HepG2 (cell line): ENCODE measurements around the gene C2orf49. TPM values are rescaled to one million over a fixed set of nuclear protein-coding genes. Genes with fewer than 3 reads are reported as not detected.

ENCODE experiments used
- ATAC-seq: fragments of 200-7000 bp; cut with Tn5 transposase; 3 replicates; pipeline ENCODE4 v1.9.1; 2020; ENCODE audit warnings: mild to moderate bottlenecking, moderate library complexity
- BruUV-seq: library from RNA; stranded (reverse); fragments of 400-500 nt; replicated peaks from 2 replicates; lab custom pipeline; 2021; lab: Mats Ljungman, UMichigan
- CTCF ChIA-PET: fragments of 300-600 bp; formaldehyde crosslinking; extraction: SDS; loops from one replicate; lab custom pipeline; 2021; ENCODE audit warnings: low total read pairs, inconsistent platforms, low intra/inter-chr PET ratio; lab: Yijun Ruan, JAX
- POLR2A ChIA-PET: fragments of 350-600 bp; sonication (Branson Sonifier 250); formaldehyde crosslinking; loops from one replicate; lab custom pipeline; 2020; ENCODE audit warnings: antibody characterized with exemption, inconsistent platforms; lab: Yijun Ruan, JAX
- DNase-seq: peaks from one replicate; pipeline ENCODE4 v3.0.0-alpha.2; 2015; ENCODE audit warnings: low spot score
- FAIRE-seq: peaks from 3 replicates; lab custom pipeline; 2011; peaks lifted over from hg19 to GRCh38; lab: Jason Lieb, UNC
- H2AFZ ChIP-seq: one replicate; pipeline ENCODE4 v1.6.1; 2011; ENCODE audit warnings: low read length, inconsistent platforms
- H3K27ac ChIP-seq: fragments of 300-600 bp; 3 replicates; pipeline ENCODE4 v1.8.0; 2011; ENCODE audit warnings: mixed run types, mild to moderate bottlenecking, mixed read lengths, low read length, inconsistent platforms; ENCODE audit not compliant: insufficient read depth; ENCODE audit errors: extremely low read length
- H3K27me3 ChIP-seq, 2 experiments: fragments of 200-600 bp in 1 of 2; 2 replicates in 1 of 2; 3 replicates in 1 of 2; pipeline versions ENCODE4 v1.6.0 to v1.8.0; 2011; ENCODE audit warnings: low read length in 2 of 2, mild to moderate bottlenecking in 2 of 2, moderate library complexity in 2 of 2, inconsistent platforms in 1 of 2; ENCODE audit not compliant: insufficient read depth in 2 of 2, control insufficient read depth in 1 of 2
- H3K36me3 ChIP-seq, 2 experiments: fragments of 200-600 bp in 1 of 2; replicated peaks in 1 of 2; 2 replicates in 1 of 2; 3 replicates in 1 of 2; pipeline versions ENCODE4 v1.5.1 to v1.8.0; 2011; ENCODE audit warnings: low read length in 2 of 2, inconsistent platforms in 1 of 2; ENCODE audit not compliant: insufficient read depth in 2 of 2, control insufficient read depth in 1 of 2
- H3K4me1 ChIP-seq: 2 replicates; pipeline ENCODE4 v1.5.1; 2012; ENCODE audit warnings: low read length, inconsistent platforms; ENCODE audit not compliant: insufficient read depth
- H3K4me2 ChIP-seq: 2 replicates; pipeline ENCODE4 v1.6.0; 2011; ENCODE audit warnings: low read depth, low read length, inconsistent platforms
- H3K4me3 ChIP-seq, 3 experiments: fragments of 200-600 bp in 1 of 3; sonication (generic), shearing (Covaris generic) in 1 of 3; replicated peaks in 1 of 3; 2 replicates each; pipeline ENCODE4 v1.5.1; 2011 to 2016; ENCODE audit warnings: low read length in 3 of 3, inconsistent platforms in 2 of 3, low read depth in 2 of 3, mild to moderate bottlenecking in 2 of 3, control low read depth in 1 of 3, mixed read lengths in 1 of 3; ENCODE audit not compliant: insufficient read depth in 1 of 3
- H3K79me2 ChIP-seq: one replicate; pipeline ENCODE4 v1.6.1; 2011; ENCODE audit warnings: low read length, inconsistent platforms; ENCODE audit not compliant: insufficient read depth
- H3K9ac ChIP-seq: 2 replicates; pipeline ENCODE4 v1.6.0; 2011; ENCODE audit warnings: mild to moderate bottlenecking, low read depth, low read length, inconsistent platforms; ENCODE audit not compliant: insufficient read depth
- H3K9me3 ChIP-seq: 2 replicates; pipeline ENCODE4 v1.5.1; 2012; ENCODE audit warnings: mild to moderate bottlenecking, low read length
- H4K20me1 ChIP-seq: 2 replicates; pipeline ENCODE4 v1.6.0; 2011; ENCODE audit warnings: inconsistent platforms, mild to moderate bottlenecking, low read length, moderate library complexity; ENCODE audit not compliant: insufficient read depth
- UBTF ChIP-seq: sonication (generic); formaldehyde crosslinking; IDR thresholded peaks from 2 replicates; pipeline ENCODE4 v1.4.0; 2020; ENCODE audit warnings: mild to moderate bottlenecking, missing genetic modification reagents
- XRCC5 ChIP-seq: fragments of 200-400 bp; formaldehyde crosslinking; optimal IDR thresholded peaks from 2 replicates; pipeline ENCODE3; 2017; ENCODE audit warnings: mild to moderate bottlenecking, low read length
- ZNF124 ChIP-seq: sonication (generic); formaldehyde crosslinking; IDR thresholded peaks from 2 replicates; pipeline ENCODE4 v1.4.0; 2020; ENCODE audit warnings: missing genetic modification reagents
- ZNF251 ChIP-seq: sonication (generic); formaldehyde crosslinking; IDR thresholded peaks from 2 replicates; pipeline ENCODE4 v1.9.0; 2021; ENCODE audit warnings: mild to moderate bottlenecking, missing genetic modification reagents
- ZNF777 ChIP-seq: sonication (generic); formaldehyde crosslinking; IDR thresholded peaks from 2 replicates; pipeline ENCODE4 v1.4.0; 2020; ENCODE audit warnings: missing genetic modification reagents
- WGBS: methylation state at CpG from one replicate; pipeline ENCODE4 v1.1.6; 2017; ENCODE audit warnings: low lambda C conversion rate; 5-methylcytosine and 5-hydroxymethylcytosine counted together
- in situ Hi-C: cut with HindIII; loops from 2 replicates; pipeline ENCODE4 v1.10.0; 2017; ENCODE audit warnings: low pct_unique_long_range_greater_than_20kb; ENCODE audit not compliant: extremely low pct_ligation_motif_present
- intact Hi-C: fragments of 100-400 bp; cut with micrococcal nuclease; formaldehyde crosslinking; loops from one replicate; pipeline ENCODE4 v1.10.0; 2022; ENCODE audit not compliant: unreplicated experiment
- polyA plus RNA-seq, 8 experiments: library from polyadenylated mRNA; depleted of rRNA in 3 of 8; stranded (reverse) in 7 of 8; unstranded in 1 of 8; fragments of >200 nt; fragmentation: Illumina TruSeq in 4 of 8; extraction: Trizol in 4 of 8; gene quantifications; 2 replicates each; pipeline versions ENCODE4 v1.2.1 to v1.2.3, GENCODE V29; 2011 to 2016; ENCODE audit warnings: low read depth in 4 of 8, missing spikeins in 1 of 8, mixed read lengths in 1 of 8; ENCODE audit not compliant: insufficient read depth in 1 of 8
- total RNA-seq, 5 experiments: library from RNA; depleted of rRNA; stranded (reverse); fragments of >200 nt; fragmentation: Illumina TruSeq; extraction: Trizol; gene quantifications; 2 replicates each; pipeline ENCODE4 v1.2.3, GENCODE V29; 2016; ENCODE audit warnings: low read depth in 1 of 5
- TF ChIP-seq, protein P1 (sequence below): sonication (generic); formaldehyde crosslinking; IDR thresholded peaks from 2 replicates; pipeline ENCODE4 v1.8.1; 2022; ENCODE audit warnings: low read depth, mild to moderate bottlenecking, missing genetic modification reagents

Gene C2orf49
- total and polyA plus RNA-seq, 2 of the 13 experiments (the other 11 are each of a cell fraction or from before 2014, with no cell fraction given): 24.7 to 28.8 TPM

GRCh38 chr2:105397025-105397722 lies 59.8 kb downstream of the C2orf49 start:
- TF ChIP-seq XRCC5: peak; percentile 4
- TF ChIP-seq, protein P1, sequence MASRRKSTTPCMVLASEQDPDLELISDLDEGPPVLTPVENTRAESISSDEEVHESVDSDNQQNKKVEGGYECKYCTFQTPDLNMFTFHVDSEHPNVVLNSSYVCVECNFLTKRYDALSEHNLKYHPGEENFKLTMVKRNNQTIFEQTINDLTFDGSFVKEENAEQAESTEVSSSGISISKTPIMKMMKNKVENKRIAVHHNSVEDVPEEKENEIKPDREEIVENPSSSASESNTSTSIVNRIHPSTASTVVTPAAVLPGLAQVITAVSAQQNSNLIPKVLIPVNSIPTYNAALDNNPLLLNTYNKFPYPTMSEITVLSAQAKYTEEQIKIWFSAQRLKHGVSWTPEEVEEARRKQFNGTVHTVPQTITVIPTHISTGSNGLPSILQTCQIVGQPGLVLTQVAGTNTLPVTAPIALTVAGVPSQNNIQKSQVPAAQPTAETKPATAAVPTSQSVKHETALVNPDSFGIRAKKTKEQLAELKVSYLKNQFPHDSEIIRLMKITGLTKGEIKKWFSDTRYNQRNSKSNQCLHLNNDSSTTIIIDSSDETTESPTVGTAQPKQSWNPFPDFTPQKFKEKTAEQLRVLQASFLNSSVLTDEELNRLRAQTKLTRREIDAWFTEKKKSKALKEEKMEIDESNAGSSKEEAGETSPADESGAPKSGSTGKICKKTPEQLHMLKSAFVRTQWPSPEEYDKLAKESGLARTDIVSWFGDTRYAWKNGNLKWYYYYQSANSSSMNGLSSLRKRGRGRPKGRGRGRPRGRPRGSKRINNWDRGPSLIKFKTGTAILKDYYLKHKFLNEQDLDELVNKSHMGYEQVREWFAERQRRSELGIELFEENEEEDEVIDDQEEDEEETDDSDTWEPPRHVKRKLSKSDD (CRISPR knock-in tag): no peak
- no peak for FAIRE-seq
- intact Hi-C loops: no loop called here
- Histone ChIP-seq H3K4me1 (peaks cover 57% of the 10 kb centered on the region), H3K79me2 (peaks cover 25% of the 10 kb centered on the region), H3K27ac (peak overlapping the region; percentile 17), H4K20me1 (no peaks in the 10 kb centered on the region), H3K36me3 (peaks cover 0 to 3% of the 10 kb centered on the region in 2 experiments; a peak in 2 of 5 replicates), H3K4me2 (peak overlapping the region; percentile 78), H3K4me3 (peak overlapping the region in 2 of 3 experiments; percentile 2 to 30; a peak in 3 of 6 replicates), H3K27me3 (peaks cover 0 to 6% of the 10 kb centered on the region in 2 experiments; a peak in 2 of 5 replicates), H2AFZ (no peak overlapping the region), H3K9ac (peak overlapping the region; percentile 81), H3K9me3 (no peaks in the 10 kb centered on the region)
- DNase-seq: no peak
- no peak for ATAC-seq
- in situ Hi-C loops: no loop called here
- BruUV-seq: no TSS peak
- POLR2A ChIA-PET: interaction anchor here (0.9 to 1.2 kb wide), 2 partner anchors 11 to 13 kb away, joined by 3 to 4 read pairs; no protein-coding TSS in a partner anchor
- CTCF ChIA-PET: no interaction called here
- WGBS: 76% methylated on average over 13 of the region's 13 CpGs

- TSS peak; percentile 68 for BruUV-seq
- CTCF ChIA-PET: no interaction called here
- peaks cover 0 to 3% of the 10 kb centered on the region in 2 experiments; a peak in 2 of 5 replicates for H3K36me3 ChIP-seq
- H3K79me2 ChIP-seq: peaks cover 24% of the 10 kb centered on the region
- FAIRE-seq (no peak), ATAC-seq (no peak), DNase-seq (no peak)
- H4K20me1 ChIP-seq: no peaks in the 10 kb centered on the region
- peak overlapping the region; percentile 78 for H3K4me2 ChIP-seq
- H3K4me3 ChIP-seq: peak overlapping the region; percentile 65 to 85 (median 80)
- H3K27me3 ChIP-seq: peaks cover 0 to 6% of the 10 kb centered on the region in 2 experiments; a peak in 2 of 5 replicates
- in situ Hi-C loops (no loop called here), intact Hi-C loops (no loop called here)
- peak overlapping the region; percentile 81 for H3K9ac ChIP-seq
- no peak overlapping the region for H3K27ac ChIP-seq
- no peaks in the 10 kb centered on the region for H3K9me3 ChIP-seq
- H3K4me1 ChIP-seq: peaks cover 57% of the 10 kb centered on the region
- POLR2A ChIA-PET: no interaction called here
- WGBS: 78% methylated on average over 6 of the region's 6 CpGs
- H2AFZ ChIP-seq: no peak overlapping the region
- TF ChIP-seq ZNF124: no peak
- no peak for TF ChIP-seq ZNF251 (CRISPR knock-in tag)
- TF ChIP-seq ZNF777 (CRISPR knock-in tag): no peak
- TF ChIP-seq UBTF (CRISPR knock-in tag): no peak
These were observed 60.6 kb downstream of the C2orf49 start for GRCh38 chr2:105397953-105398335.
